GDM1 (cell line): ENCODE results near the gene GTPBP10.
"Not testable (repeated sequence)": the region's sequence is repeated elsewhere in the genome, so short reads cannot be mapped to it uniquely, and the experiment has no call there.

ENCODE experiments used
- DNase-seq: peaks from one replicate; lab custom pipeline; 2025; lab: John Stamatoyannopoulos, UW

The GTPBP10 gene, protein sequence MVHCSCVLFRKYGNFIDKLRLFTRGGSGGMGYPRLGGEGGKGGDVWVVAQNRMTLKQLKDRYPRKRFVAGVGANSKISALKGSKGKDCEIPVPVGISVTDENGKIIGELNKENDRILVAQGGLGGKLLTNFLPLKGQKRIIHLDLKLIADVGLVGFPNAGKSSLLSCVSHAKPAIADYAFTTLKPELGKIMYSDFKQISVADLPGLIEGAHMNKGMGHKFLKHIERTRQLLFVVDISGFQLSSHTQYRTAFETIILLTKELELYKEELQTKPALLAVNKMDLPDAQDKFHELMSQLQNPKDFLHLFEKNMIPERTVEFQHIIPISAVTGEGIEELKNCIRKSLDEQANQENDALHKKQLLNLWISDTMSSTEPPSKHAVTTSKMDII

DNA sequence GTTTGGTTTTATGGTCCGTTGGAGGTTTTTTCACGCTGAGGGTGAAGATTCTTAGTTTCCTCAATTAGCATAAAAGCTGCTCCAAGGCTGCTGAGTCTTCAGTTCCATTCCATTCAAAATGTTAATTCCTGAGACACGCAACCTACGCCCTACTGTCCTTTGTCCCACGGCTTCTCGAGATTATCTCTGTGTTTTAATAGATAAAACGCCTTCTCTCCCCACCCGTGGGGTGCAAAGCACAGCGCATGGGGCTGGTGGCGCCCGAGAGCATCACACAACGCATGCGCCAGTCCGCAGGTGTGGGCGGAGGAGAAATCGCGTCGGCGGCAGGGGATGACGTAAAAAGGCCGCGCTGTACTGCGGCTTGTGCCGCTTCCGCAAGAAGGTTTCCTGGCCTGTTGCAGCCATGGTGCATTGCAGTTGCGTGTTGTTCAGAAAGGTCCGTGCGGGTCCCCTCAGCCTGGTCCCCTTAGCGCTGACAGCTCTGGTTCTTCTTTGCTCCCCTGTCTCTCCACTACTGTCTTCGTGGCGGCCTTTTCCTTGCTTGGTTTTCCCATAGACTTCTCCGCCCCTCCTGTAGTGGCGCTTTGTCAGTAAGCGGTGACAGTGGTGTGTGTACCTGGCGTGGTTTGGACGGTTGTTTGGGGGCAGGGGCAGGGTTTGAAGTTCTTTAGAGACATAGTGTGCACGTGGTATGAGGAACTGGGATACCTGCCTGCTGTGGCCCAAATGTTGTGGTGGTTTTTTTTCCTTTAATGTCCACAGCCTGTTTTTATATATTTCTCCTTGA, at the start of gene GTPBP10:
Gene GTPBP10 (plus strand): TSS at position 381 of the 790 bp plus-strand sequence. CDS start 26 bp downstream, at position 407.
- DNase-seq = peak; percentile 90

DNA sequence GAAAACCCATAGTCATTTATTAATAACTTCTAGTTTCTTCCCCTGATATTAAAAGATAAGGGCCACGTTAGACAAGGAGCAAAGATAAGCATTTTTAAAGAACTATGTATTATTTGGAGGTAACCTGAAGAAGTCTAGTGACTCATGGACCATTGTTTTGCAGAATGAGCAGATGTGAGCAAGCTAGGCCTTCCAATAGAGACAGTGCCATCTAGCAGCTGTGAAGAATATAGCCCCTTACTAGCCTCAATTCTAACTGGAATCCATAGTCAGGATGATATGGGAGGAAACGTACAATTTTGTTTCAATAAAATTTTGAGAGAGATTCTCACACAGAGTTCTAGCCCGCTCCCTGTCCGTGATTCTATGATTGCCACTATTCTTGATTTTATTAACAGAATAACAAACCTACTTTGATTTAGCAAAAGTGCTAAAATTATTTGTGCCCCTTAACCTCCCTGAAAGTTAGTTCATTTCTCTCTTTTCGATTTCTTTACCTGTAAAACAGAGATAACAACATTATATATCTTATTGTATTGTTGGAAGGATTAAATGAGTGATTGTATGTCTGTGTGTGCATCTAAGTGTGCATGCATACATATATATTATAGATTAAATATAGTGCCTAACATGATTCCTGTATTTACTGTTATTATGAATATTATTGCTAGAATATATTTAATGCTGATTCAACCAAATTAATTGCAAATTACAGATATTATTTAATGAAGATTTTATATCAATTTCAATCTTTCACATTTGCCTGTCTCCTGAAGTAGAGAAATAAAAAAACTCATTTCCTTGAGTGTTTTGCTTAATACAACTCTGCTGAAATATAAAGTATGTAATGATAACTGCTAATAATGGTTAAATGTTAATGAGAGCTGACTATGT, 48.1 kb upstream of the GTPBP10 start:
- DNase-seq = no peak

DNA sequence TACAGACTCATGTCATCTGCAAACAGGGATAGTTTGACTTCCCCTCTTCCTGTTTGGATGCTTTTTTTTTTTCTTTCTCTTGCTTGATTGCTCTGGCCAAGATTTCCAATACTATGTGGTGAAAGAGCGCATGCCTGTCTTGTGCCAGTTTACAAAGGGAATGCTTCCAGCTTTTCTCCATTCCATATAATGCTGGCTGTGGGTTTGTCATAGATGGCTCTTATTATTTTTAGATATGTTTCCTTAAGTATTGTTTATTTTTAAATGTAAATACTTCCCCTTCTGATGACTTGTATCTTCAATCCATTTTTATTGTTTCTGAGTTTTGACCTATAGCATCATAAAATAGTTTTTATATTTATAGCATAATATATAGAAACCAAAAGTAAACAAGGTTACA, 43.3 kb upstream of the GTPBP10 start:
- DNase-seq = no peak

DNA sequence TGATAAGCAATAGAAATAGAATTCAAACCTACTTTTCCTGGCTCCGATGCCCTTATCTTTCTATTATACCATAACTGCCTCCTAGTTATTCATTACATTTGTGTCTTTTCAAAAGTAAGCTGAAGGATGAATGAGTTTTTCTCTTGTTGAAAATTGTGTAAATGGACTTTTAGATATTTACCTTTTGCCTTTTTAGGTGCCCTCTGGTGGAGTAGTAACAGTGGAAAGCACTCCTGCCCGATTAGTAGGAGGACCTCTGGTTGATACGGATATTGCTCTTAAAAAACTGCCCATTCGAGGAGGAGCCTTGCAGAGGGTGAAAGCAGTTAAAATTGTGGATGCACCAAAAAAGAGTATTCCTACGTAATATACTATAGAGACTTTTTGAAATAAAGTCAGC, 36.6 kb upstream of the GTPBP10 start:
- DNase-seq = no peak

DNA sequence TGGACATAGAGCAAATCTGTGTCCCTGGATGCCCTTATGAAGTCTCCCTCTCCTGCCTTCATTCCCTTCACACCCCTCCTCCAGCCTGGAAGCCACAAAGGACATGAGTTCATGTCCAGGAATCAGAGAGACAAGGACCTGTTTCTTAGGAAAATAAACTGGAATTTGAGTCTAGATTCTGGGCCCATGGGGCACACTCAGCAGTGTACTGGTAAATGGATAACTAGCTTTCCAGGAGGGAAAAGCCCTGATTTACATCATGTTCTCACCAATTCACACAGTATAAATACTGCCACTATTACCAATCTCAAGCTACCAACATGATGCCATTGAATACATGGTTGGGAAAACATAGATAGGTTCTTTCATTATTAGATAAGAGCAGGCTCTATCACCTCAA, 35.3 kb upstream of the GTPBP10 start:
- no peak for DNase-seq

DNA sequence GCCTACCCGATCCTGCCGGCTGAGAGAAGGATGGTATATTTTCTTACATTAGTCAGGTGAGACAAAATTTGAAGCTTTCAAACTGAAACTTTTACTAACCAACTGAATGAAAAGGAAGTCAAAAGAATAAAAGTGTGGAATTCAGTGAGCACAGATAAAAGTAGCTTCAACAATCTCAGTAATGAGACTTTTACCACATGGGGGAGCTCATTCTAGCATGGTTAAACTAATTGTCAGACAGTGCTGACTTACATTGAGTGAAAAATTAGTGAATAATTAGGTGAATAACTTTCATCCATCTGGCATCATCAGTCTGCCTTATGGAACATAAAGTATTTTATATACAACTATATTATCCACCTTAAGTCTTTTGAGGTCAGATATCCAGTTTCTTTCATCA, 33.8 kb upstream of the GTPBP10 start:
- DNase-seq = no peak

DNA sequence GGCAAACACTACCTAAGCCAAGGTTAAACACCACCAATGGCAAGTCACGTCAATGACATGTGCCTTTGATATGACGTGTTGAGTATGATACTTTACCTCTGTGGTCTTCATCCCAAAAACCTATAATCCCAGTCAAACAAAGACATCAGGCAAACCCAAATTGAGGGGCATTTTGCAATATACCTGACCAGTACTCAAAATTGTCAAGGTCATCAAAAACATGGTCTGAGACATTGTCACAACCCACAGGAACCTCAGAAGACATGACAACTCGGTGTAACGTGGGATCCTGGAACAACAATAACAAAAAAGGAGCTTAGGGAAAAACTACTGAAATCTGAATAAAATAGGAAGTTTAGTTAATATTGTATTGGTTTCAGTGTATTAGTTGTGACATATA, 32.6 kb upstream of the GTPBP10 start:
- DNase-seq = no peak

DNA sequence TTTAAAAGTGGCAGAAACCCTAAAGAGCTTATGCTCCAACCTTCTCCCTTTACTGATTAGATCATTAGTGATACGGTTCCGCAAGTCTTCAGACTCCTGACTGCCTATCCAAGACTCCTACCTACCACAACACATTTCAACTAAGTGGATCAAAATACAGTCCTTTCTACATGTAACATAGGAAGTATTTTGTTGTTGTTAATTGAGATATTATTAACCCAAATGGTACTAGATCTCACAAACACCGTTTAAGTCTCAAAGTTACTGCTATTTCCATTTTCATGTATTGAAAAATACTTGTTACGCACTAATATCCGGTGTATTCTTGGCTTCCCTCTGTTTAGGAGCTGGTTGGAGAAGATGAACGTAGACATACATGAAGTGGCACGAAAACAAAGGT, 26.5 kb upstream of the GTPBP10 start:
- DNase-seq = no peak

DNA sequence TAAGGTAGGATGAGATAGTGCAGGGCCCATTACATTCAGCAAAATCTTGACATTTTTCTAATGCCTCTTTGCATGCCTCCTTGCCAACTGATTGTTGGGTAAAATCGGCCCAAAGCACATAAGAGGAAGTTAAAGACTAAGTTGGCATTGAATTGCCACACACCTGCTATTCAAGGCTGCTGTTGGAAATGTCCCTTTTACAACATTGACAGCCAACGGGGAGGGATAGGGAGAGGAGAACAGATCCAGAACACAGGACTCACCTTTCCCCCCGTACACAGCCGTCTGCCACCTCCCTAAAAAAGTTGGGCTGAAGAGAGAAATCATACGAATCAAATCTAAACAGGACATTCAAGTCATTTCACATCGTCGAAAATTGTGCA, 26.1 kb upstream of the GTPBP10 start:
- no peak for DNase-seq

DNA sequence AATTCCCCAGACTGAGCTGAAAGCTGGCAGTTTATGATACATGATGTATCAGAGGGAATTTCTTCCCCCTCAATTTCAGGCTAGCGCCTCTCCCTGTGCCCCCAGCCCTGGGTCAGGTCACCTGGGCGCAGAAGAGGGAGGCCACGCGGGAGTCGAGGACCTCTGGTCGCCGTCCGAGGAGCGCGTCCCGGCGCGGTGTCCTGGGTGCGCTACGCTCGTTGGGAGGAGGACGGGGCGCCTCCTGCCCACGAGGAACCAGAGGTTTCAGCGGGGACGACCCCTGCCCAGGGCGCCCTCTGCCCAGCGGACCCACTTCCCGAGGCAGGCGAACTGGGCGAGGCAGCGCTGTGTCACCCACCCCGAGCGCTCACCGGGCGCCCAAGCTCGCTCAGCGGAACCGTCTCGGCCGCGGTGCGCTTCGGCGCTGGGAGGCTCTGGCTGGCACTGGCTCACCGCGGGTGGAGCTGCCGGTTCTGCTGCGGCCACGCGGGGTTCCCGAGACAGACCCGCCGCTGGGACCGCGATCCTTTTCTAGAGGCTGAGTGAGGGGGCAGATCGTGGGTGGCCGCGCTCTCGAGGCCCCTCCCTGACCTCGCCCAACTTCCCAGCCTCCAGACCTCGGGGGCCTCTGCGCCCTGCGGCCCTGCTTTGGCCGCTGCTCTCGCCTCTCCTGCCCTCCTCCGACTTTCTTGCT, 25.6 kb upstream of the GTPBP10 start, which contains the start of gene FAM237B:
Gene FAM237B (minus strand): TSS at position 504 of the 694 bp plus-strand sequence. CDS start 1,556 bp downstream, outside the sequence.
- no peak for DNase-seq

DNA sequence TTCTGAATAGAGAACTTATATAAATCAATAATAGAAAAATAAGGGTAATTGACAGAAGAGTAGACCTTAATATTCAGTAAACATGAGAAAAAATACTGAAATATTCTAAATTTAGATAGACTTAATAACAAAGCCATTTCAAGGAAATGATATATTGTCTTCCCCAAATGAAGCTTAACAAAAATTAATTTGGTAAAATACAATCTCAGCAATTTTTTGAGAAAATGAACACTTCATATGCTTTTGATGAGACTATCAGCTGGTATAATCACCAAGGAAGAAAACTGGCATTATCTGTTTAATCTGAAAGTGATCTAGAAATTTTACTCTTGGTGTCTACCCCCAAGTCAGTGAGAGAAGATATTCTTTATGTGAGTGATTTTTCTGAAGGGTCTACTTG, 23.7 kb upstream of the GTPBP10 start:
- DNase-seq = no peak

DNA sequence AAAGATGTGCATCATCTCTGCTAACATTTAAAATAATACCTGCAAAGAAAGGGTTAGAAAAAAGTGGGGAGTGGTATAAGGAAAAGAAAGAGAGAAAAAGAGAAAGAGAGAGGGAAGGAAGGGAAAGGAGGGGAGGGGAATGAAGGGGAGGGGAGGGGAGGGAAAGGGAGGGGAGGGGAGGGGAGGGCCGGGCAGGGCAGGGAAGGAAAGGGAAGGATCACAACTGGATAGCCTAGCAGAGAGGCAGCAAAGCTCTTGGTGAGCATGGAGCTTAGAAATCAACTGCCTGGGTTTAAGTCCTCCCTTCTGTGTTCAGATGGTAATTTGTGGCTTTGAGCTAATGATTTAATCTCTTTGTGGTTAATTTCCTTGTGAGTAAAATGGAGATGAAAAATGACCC, 20.0 kb upstream of the GTPBP10 start:
- no peak for DNase-seq

DNA sequence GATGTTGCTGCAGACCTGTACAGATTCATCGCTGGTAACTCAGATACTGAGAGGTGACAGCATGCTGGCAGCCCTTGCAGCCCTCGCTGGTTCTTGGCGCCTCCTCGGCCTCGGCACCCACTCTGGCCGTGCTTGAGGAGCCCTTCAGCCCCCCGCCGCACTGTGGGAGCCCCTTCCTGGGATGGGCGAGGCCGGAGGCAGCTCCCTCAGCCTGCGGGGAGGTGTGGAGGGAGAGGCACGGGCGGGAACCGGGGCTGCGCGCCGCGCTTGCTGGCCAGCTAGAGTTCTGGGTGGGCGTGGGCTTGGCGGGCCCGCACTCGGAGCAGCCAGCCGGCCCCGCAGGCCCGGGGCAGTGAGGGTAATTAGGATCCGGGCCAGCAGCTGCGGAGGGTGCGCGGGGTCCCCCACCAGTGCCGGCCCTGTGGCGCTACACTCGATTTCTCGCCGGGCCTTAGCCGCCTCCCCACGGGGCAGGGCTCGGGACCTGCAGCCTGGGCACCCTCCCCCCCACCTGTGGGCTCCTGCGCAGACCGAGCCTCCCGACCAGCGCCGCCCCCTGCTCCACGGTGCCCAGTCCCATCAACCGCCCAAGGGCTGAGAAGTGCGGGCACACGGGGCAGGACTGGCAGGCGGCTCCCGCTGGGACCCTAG, 12.2 kb upstream of the GTPBP10 start:
- no peak for DNase-seq

DNA sequence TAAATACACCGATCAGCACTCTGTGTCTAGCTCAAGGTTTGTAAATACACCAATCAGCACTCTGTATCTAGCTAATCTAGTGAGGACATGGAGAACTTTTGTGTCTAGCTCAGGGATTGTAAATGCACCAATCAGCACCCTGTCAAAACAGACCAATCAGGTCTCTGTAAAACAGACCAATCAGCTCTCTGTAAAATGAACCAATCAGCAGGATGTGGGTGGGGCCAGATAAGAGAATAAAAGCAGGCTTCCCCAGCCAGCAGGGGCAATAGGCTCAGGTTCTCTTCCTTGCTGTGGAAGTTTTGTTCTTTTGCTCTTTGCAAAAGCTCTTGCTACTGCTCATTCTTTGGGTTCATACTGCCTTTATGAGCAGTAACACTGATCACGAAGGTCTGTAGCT, 11.6 kb upstream of the GTPBP10 start:
- DNase-seq = not testable (repeated sequence)

DNA sequence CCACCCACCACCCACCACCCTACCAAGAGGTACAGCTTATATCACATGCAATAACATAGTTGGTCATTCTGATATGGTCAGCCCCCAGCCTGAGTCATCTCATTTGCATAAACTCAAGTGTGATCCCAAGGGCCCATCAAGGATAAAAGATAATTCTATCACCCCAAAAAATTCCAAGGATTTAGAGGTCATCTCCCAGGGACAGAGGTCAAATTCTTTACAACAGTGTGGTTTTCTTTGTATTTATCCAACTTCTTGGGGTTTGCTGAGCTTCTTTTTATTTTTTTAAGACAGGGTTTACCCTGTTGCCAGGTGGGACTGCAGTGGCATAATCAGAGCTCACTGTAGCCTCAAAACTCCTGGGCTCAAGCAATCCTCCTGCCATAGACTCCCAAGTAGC, 9.4 kb upstream of the GTPBP10 start:
- no peak for DNase-seq

DNA sequence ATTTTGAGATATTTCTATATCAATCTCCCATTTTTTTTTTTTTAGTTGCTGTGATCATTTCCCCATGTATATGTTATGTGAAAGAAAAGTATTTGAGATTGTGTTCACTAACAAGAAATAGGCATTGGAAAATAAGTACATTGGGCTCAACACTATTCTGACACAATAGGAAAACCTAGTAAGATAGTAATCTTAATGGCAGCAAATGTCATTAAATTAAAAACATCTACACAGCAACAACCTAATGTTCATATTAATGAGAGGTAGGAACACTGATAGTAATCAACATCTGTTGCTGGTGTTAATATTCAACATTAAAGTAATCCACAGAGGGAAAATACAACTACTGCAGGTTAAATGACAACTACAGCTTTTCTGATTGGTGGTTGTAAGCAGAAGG, 1.5 kb upstream of the GTPBP10 start:
- DNase-seq = no peak

DNA sequence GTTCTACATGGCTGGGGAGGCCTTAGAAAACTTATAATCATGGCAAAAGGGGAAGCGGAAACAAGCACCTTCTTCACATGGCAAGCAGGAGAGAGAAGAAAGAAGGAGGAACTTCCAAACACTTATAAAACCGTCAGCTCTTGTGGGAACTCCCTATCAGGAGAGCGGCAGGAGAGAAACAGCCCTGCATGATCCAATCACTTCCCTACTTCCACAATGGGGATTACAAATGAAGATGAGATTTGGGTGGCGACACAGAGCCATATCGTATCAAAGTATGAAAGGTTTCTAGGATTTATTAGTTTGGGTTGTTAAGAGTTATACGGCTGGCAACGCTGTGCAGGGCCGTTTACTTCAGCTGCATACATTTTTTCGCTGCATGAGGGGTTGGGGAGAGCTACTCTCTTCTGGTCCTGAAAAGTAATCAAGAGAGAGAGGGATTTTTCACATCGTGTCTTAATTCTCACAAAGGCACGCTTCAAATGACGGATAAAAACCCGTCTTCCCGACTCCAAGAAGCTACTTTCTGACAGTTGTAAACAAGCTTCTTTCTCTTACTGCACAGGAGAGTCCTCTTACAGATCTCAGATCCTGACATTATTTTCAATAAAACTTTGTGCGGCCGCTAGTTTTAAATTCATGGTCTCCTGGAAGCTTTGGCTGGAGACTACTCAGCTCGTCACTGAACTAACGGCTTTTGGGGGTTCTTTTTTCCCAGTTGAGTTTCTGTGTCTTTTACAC, 751 bp upstream of the GTPBP10 start:
- no peak for DNase-seq

DNA sequence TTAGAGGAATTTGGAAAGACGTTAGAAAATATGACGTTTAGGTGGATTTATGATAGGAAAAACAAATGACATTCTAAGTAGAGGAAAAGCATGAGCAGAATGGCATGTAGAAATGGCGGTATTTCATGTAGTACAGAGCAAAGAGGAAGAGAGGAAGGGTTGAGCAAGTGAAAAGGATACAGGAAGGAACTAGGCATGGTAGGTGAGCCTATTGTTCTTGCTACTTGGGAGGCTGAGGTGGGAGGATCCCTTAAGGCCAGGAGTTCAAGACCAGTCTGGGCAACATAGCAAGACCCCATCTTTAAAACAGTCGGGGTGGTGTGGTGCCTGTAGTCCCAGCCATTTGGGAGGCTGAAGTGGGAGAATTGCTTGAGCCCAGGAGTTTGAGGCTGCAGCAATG, 1.2 kb downstream of the GTPBP10 start:
- DNase-seq = no peak

DNA sequence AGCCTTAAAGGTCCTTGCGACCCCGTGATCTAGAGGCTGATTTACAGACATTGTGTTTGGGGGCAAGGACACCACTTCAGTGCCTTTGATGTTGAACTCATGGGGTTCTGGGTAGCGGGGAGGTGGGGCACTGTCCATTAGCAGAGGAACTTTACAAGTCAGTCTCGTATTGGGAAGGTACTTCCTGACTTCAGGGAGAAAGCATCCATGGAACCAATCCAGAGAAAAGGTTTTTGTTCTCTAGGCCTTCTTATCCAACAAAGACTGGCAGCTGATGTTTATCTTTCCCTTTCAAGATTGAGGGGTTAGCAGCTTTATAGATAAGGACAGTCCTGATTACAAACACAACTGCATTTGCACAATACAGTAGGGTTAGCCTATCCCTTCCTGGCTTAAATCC, 2.8 kb downstream of the GTPBP10 start:
- DNase-seq = no peak

DNA sequence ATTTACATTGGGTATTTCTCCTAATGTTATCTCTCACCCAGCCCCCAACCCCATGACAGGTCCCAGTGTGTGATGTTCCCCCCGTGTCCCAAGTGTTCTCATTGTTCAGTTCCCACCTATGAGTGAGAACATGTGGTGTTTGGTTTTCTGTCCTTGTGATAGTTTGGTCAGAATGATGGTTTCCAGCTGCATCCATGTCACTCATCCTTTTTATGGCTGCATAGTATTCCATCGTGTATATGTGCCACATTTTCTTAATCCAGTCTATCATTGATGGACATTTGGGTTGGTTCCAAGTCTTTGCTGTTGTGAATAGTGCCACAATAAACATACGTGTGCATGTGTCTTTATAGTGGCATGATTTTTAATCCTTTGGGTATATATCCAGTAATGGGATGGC, 3.5 kb downstream of the GTPBP10 start:
- not testable (repeated sequence) for DNase-seq
